Measurements from ENCODE around the gene BLOC1S3.
A peak's percentile ranks its signal among the peaks of the same experiment; 100 is the strongest.

GRCh38 chr19:45200568-45200967, 22.0 kb downstream of the BLOC1S3 start:
- peak; percentile 15 to 57 (median 40) for TF ChIP-seq CTCF (IDR thresholded peaks at IDR 0.05)
- TF ChIP-seq POLR2A (IDR thresholded peaks at IDR 0.05) = no peak
